IMR-90 (cell line): ENCODE measurements around the gene GCK. TPM values are rescaled to one million over a fixed set of nuclear protein-coding genes. Genes with fewer than 3 reads are reported as not detected.

Experiments
- ATAC-seq: fragments of 200-7000 bp; cut with Tn5 transposase; 2 replicates; pipeline ENCODE4 v1.9.1; 2020; ENCODE audit warnings: low read depth, mild to moderate bottlenecking, moderate library complexity
- BruUV-seq: library from RNA; stranded (reverse); fragments of 400-500 nt; replicated peaks from 2 replicates; lab custom pipeline; 2021; lab: Mats Ljungman, UMichigan
- CTCF ChIA-PET: fragments of 300-600 bp; formaldehyde crosslinking; extraction: SDS; loops from one replicate; lab custom pipeline; 2021; ENCODE audit warnings: antibody characterized with exemption; lab: Yijun Ruan, JAX
- POLR2A ChIA-PET: fragments of 300-600 bp; sonication (Branson Sonifier 250); formaldehyde crosslinking; loops from one replicate; lab custom pipeline; 2022; ENCODE audit warnings: antibody characterized with exemption; ENCODE audit not compliant: unreplicated experiment; lab: Charles Lee
- DNase-seq: peaks from one replicate; pipeline ENCODE4 v3.0.0; 2013
- H2AFZ ChIP-seq: replicated peaks from 2 replicates; pipeline ENCODE3; 2013; ENCODE audit warnings: low read length, mild to moderate bottlenecking; ENCODE audit not compliant: poor library complexity
- H2AK5ac ChIP-seq: 2 replicates; pipeline ENCODE4 v1.6.1; 2013; ENCODE audit warnings: low read depth, low read length, inconsistent platforms
- H2AK9ac ChIP-seq: replicated peaks from 2 replicates; pipeline ENCODE3; 2013; ENCODE audit warnings: mild to moderate bottlenecking, low read depth, low read length, moderate library complexity; ENCODE audit not compliant: poor library complexity
- H2BK120ac ChIP-seq: 2 replicates; pipeline ENCODE4 v1.6.1; 2013; ENCODE audit warnings: low read depth, low read length, inconsistent platforms
- H2BK15ac ChIP-seq: 3 replicates; pipeline ENCODE4 v1.6.1; 2013; ENCODE audit warnings: low read depth, low read length, inconsistent platforms
- H2BK20ac ChIP-seq: 2 replicates; pipeline ENCODE4 v1.6.1; 2013; ENCODE audit warnings: low read depth, mild to moderate bottlenecking, inconsistent platforms, low read length, moderate library complexity
- H2BK5ac ChIP-seq: 2 replicates; pipeline ENCODE4 v1.6.1; 2013; ENCODE audit warnings: mild to moderate bottlenecking, low read depth, low read length, inconsistent platforms; ENCODE audit not compliant: poor library complexity, severe bottlenecking
- H3K14ac ChIP-seq: replicated peaks from 2 replicates; pipeline ENCODE4 v1.6.1; 2013; ENCODE audit warnings: low read depth, low read length, inconsistent platforms
- H3K18ac ChIP-seq: 2 replicates; pipeline ENCODE4 v1.6.1; 2013; ENCODE audit warnings: low read depth, low read length, control low read depth
- H3K23ac ChIP-seq: 2 replicates; pipeline ENCODE4 v1.6.1; 2013; ENCODE audit warnings: low read depth, low read length, inconsistent platforms
- H3K27ac ChIP-seq: 2 replicates; pipeline ENCODE4 v1.5.1; 2013; ENCODE audit warnings: mild to moderate bottlenecking, control low read depth, low read length; ENCODE audit not compliant: insufficient read depth
- H3K27me3 ChIP-seq: 2 replicates; pipeline ENCODE4 v1.6.1; 2013; ENCODE audit warnings: low read length; ENCODE audit not compliant: control insufficient read depth, insufficient read depth
- H3K36me3 ChIP-seq: 2 replicates; pipeline ENCODE4 v1.6.1; 2013; ENCODE audit warnings: low read length, mixed read lengths; ENCODE audit not compliant: control insufficient read depth, insufficient read depth
- H3K4ac ChIP-seq: 2 replicates; pipeline ENCODE4 v1.6.1; 2013; ENCODE audit warnings: low read depth, low read length, inconsistent platforms
- H3K4me1 ChIP-seq: 2 replicates; pipeline ENCODE4 v1.6.1; 2013; ENCODE audit warnings: low read length, mixed read lengths; ENCODE audit not compliant: control insufficient read depth, insufficient read depth
- H3K4me2 ChIP-seq: 2 replicates; pipeline ENCODE4 v1.6.1; 2013; ENCODE audit warnings: low read depth, mild to moderate bottlenecking, control low read depth, low read length, moderate library complexity
- H3K4me3 ChIP-seq: 2 replicates; pipeline ENCODE4 v1.5.1; 2013; ENCODE audit warnings: low read depth, mild to moderate bottlenecking, control low read depth, low read length, moderate library complexity; ENCODE audit not compliant: insufficient read depth
- H3K56ac ChIP-seq: 2 replicates; pipeline ENCODE4 v1.6.1; 2013; ENCODE audit warnings: low read length, inconsistent platforms; ENCODE audit not compliant: insufficient read depth; ENCODE audit errors: extremely low read depth
- H3K79me1 ChIP-seq, 2 experiments: 2 replicates each; pipeline ENCODE4 v1.6.1; 2013; ENCODE audit warnings: low read length in 2 of 2, inconsistent platforms in 1 of 2, low read depth in 1 of 2
- H3K9ac ChIP-seq: 2 replicates; pipeline ENCODE4 v1.6.1; 2013; ENCODE audit warnings: low read depth, low read length, control low read depth
- H3K9me1 ChIP-seq: 2 replicates; pipeline ENCODE4 v1.6.1; 2013; ENCODE audit warnings: low read length, inconsistent platforms; ENCODE audit not compliant: insufficient read depth
- H3K9me3 ChIP-seq: 2 replicates; pipeline ENCODE4 v1.6.1; 2013; ENCODE audit warnings: low read length; ENCODE audit not compliant: control insufficient read depth, insufficient read depth
- H4K20me1 ChIP-seq: 2 replicates; pipeline ENCODE4 v1.6.1; 2013; ENCODE audit warnings: low read length, inconsistent platforms; ENCODE audit not compliant: insufficient read depth
- H4K5ac ChIP-seq: 2 replicates; pipeline ENCODE4 v1.6.1; 2013; ENCODE audit warnings: mild to moderate bottlenecking, low read depth, low read length, control low read depth
- H4K8ac ChIP-seq, 2 experiments: 2 replicates each; pipeline ENCODE4 v1.6.1; 2013; ENCODE audit warnings: low read depth in 2 of 2, low read length in 2 of 2, control low read depth in 1 of 2, inconsistent platforms in 1 of 2
- H4K91ac ChIP-seq: 2 replicates; pipeline ENCODE4 v1.6.1; 2013; ENCODE audit warnings: low read depth, low read length, inconsistent platforms; ENCODE audit not compliant: insufficient read depth
- BHLHE40 ChIP-seq: fragments of 150-350 bp; IDR thresholded peaks from 2 replicates; pipeline ENCODE4 v1.6.1; 2016; ENCODE audit warnings: mild to moderate bottlenecking, low read depth, low read length
- CEBPB ChIP-seq: IDR thresholded peaks from 2 replicates; pipeline ENCODE4 v1.6.1; 2012; ENCODE audit warnings: low read depth, low read length, improper control_type of control experiment
- CHD1 ChIP-seq: IDR thresholded peaks from 2 replicates; pipeline ENCODE4 v1.6.1; 2012; ENCODE audit warnings: low read depth, low read length, improper control_type of control experiment
- FOS ChIP-seq: fragments of 150-350 bp; IDR thresholded peaks from 2 replicates; pipeline ENCODE4 v1.6.1; 2016; ENCODE audit warnings: low read depth, low read length
- MAFK ChIP-seq: IDR thresholded peaks from 2 replicates; pipeline ENCODE4 v1.6.1; 2012; ENCODE audit warnings: low read depth, low read length, improper control_type of control experiment
- MAZ ChIP-seq: IDR thresholded peaks from 2 replicates; pipeline ENCODE4 v1.6.1; 2012; ENCODE audit warnings: low read depth, mild to moderate bottlenecking, low read length, improper control_type of control experiment, moderate library complexity, borderline replicate concordance
- MXI1 ChIP-seq: IDR thresholded peaks from 2 replicates; pipeline ENCODE4 v1.6.1; 2012; ENCODE audit warnings: low read depth, mild to moderate bottlenecking, low read length, moderate library complexity, borderline replicate concordance
- NFE2L2 ChIP-seq: fragments of 150-350 bp; IDR thresholded peaks from 2 replicates; pipeline ENCODE4 v1.6.1; 2016; ENCODE audit warnings: low read depth, mild to moderate bottlenecking, low read length
- POLR2A ChIP-seq: IDR thresholded peaks from 2 replicates; pipeline ENCODE4 v1.6.1; 2012; ENCODE audit warnings: mild to moderate bottlenecking, low read depth, low read length
- RAD21 ChIP-seq: IDR thresholded peaks from 2 replicates; pipeline ENCODE4 v1.6.1; 2012; ENCODE audit warnings: low read length, improper control_type of control experiment
- RCOR1 ChIP-seq: IDR thresholded peaks from 2 replicates; pipeline ENCODE4 v1.6.1; 2012; ENCODE audit warnings: mild to moderate bottlenecking, low read length, improper control_type of control experiment; ENCODE audit not compliant: insufficient replicate concordance
- RFX5 ChIP-seq: IDR thresholded peaks from 2 replicates; pipeline ENCODE4 v1.8.0; 2012; ENCODE audit warnings: low read depth, mild to moderate bottlenecking, low read length, moderate library complexity
- SMC3 ChIP-seq: fragments of 150-350 bp; IDR thresholded peaks from 2 replicates; pipeline ENCODE4 v1.6.1; 2016; ENCODE audit warnings: low read depth, mild to moderate bottlenecking, antibody characterized with exemption, low read length, moderate library complexity
- WGBS, 2 experiments: methylation state at CpG; one replicate each; pipeline versions ENCODE4 v1.1.5 to v1.1.7; 2013; ENCODE audit warnings: missing lambda C conversion rate in 2 of 2; ENCODE audit not compliant: insufficient read length in 1 of 2; ENCODE audit errors: extremely low coverage in 2 of 2; 5-methylcytosine and 5-hydroxymethylcytosine counted together
- dilution Hi-C: fragments of 300-500 bp; cut with HindIII; formaldehyde crosslinking; loops from one replicate; pipeline ENCODE4 v1.14.3; 2018; ENCODE audit warnings: low sequenced_read_pairs; ENCODE audit not compliant: unreplicated experiment
- in situ Hi-C: fragments of 300-500 bp; cut with MboI; formaldehyde crosslinking; loops from 3 replicates; pipeline ENCODE4 v1.14.3; 2019; ENCODE audit warnings: low sequenced_read_pairs, inconsistent platforms, mixed read lengths
- intact Hi-C: fragments of 100-400 bp; cut with micrococcal nuclease; formaldehyde crosslinking; loops from 2 replicates; pipeline ENCODE4 v1.10.0; 2022
- polyA plus RNA-seq, 3 experiments: library from polyadenylated mRNA; depleted of rRNA; stranded (reverse); fragments of >200 nt; gene quantifications; 2 replicates each; pipeline ENCODE4 v1.2.3, GENCODE V29; 2012; ENCODE audit warnings: low replicate concordance in 1 of 3
- total RNA-seq: library from RNA; depleted of rRNA; stranded (reverse); fragments of >200 nt; gene quantifications from 2 replicates; pipeline ENCODE4 v1.2.3, GENCODE V29; 2012
- TF ChIP-seq, protein P1 (sequence below): fragments of 150-350 bp; IDR thresholded peaks from 2 replicates; pipeline ENCODE4 v1.6.1; 2016; ENCODE audit warnings: low read depth, mild to moderate bottlenecking, low read length, moderate library complexity, borderline replicate concordance
- TF ChIP-seq, protein P2 (sequence below): conservative IDR thresholded peaks from 2 replicates; pipeline ENCODE4 v1.5.1; 2012; ENCODE audit warnings: mild to moderate bottlenecking, low read depth, low read length, improper control_type of control experiment
- TF ChIP-seq, protein P3 (sequence below): fragments of 150-350 bp; IDR thresholded peaks from 2 replicates; pipeline ENCODE4 v1.6.1; 2017; ENCODE audit warnings: mild to moderate bottlenecking, antibody characterized with exemption, low read length, low read depth

The GCK gene
- total and polyA plus RNA-seq, 2 of the 4 experiments (the other 2 are of a cell fraction), result 0.14 to 0.18 TPM

DNA sequence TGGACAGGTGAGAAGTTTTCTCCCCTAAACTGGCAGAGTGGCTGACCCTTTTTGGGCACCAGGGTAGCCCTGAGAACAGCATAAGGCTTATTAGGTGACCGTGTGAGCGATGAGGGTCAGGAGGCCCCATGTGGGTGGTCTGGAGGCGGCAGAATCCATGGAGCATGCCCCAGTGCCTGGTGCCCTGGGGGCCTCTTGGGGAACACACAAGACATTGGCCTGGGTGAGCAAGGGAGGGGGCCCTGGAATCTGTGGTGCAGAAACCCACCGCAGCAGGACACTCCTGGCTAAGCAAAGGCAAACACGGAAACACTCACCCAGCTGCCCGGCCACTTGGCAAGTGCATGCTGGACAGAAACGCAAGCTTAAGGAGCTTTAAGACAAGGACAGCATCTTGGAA lies 41.0 kb upstream of the GCK start:
- no peak overlapping the region for H4K8ac ChIP-seq
- no peak overlapping the region for H2BK5ac ChIP-seq
- H3K4me3 ChIP-seq, result no peak overlapping the region
- H3K4ac ChIP-seq, result no peak overlapping the region
- H3K9me1 ChIP-seq, result no peaks in the 10 kb centered on the region
- no peak overlapping the region for H2AK5ac ChIP-seq
- H2BK20ac ChIP-seq, result no peak overlapping the region
- DNase-seq, result no peak
- BruUV-seq, result no TSS peak
- ATAC-seq, result no peak
- H2BK120ac ChIP-seq, result no peak overlapping the region
- H3K4me1 ChIP-seq, result no peaks in the 10 kb centered on the region
- in situ Hi-C loops, result no loop called here
- no peak overlapping the region for H3K56ac ChIP-seq
- CTCF ChIA-PET, result no interaction called here
- dilution Hi-C loops, result no loop called here
- H3K4me2 ChIP-seq, result no peak overlapping the region
- no peak overlapping the region for H2AFZ ChIP-seq
- no peaks in the 10 kb centered on the region for H3K36me3 ChIP-seq
- H2AK9ac ChIP-seq, result no peak overlapping the region
- peaks cover 47% of the 10 kb centered on the region for H3K27me3 ChIP-seq
- intact Hi-C loops, result no loop called here
- WGBS, 2 experiments, result 52% methylated on average over 4 of the region's 7 CpGs; no CpG with 5 or more reads in 1 of the 2 experiments
- no peak for TF ChIP-seq RFX5
- TF ChIP-seq, protein P1, sequence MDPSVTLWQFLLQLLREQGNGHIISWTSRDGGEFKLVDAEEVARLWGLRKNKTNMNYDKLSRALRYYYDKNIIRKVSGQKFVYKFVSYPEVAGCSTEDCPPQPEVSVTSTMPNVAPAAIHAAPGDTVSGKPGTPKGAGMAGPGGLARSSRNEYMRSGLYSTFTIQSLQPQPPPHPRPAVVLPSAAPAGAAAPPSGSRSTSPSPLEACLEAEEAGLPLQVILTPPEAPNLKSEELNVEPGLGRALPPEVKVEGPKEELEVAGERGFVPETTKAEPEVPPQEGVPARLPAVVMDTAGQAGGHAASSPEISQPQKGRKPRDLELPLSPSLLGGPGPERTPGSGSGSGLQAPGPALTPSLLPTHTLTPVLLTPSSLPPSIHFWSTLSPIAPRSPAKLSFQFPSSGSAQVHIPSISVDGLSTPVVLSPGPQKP, result no peak
- no peak for TF ChIP-seq RCOR1
- no peak for TF ChIP-seq FOS
- TF ChIP-seq CEBPB, result no peak
- no peak for TF ChIP-seq POLR2A
- TF ChIP-seq MAFK, result no peak
- no peak for TF ChIP-seq MXI1
- TF ChIP-seq, protein P2, sequence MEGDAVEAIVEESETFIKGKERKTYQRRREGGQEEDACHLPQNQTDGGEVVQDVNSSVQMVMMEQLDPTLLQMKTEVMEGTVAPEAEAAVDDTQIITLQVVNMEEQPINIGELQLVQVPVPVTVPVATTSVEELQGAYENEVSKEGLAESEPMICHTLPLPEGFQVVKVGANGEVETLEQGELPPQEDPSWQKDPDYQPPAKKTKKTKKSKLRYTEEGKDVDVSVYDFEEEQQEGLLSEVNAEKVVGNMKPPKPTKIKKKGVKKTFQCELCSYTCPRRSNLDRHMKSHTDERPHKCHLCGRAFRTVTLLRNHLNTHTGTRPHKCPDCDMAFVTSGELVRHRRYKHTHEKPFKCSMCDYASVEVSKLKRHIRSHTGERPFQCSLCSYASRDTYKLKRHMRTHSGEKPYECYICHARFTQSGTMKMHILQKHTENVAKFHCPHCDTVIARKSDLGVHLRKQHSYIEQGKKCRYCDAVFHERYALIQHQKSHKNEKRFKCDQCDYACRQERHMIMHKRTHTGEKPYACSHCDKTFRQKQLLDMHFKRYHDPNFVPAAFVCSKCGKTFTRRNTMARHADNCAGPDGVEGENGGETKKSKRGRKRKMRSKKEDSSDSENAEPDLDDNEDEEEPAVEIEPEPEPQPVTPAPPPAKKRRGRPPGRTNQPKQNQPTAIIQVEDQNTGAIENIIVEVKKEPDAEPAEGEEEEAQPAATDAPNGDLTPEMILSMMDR, result no peak
- TF ChIP-seq, protein P3, sequence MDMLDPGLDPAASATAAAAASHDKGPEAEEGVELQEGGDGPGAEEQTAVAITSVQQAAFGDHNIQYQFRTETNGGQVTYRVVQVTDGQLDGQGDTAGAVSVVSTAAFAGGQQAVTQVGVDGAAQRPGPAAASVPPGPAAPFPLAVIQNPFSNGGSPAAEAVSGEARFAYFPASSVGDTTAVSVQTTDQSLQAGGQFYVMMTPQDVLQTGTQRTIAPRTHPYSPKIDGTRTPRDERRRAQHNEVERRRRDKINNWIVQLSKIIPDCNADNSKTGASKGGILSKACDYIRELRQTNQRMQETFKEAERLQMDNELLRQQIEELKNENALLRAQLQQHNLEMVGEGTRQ, result no peak
- no peak for TF ChIP-seq MAZ
- no peak for TF ChIP-seq SMC3
- no peak for TF ChIP-seq BHLHE40
- no peak for TF ChIP-seq RAD21
- TF ChIP-seq CHD1, result no peak
- TF ChIP-seq NFE2L2, result no peak
- no peaks in the 10 kb centered on the region for H3K79me1 ChIP-seq
- no peak overlapping the region for H3K14ac ChIP-seq
- H3K9ac ChIP-seq, result no peak overlapping the region
- no peak overlapping the region for H3K27ac ChIP-seq
- POLR2A ChIA-PET, result no interaction called here
- H3K23ac ChIP-seq, result no peak overlapping the region
- no peak overlapping the region for H4K5ac ChIP-seq
- H4K20me1 ChIP-seq, result no peaks in the 10 kb centered on the region
- H3K9me3 ChIP-seq, result no peaks in the 10 kb centered on the region
- H4K91ac ChIP-seq, result no peak overlapping the region
- H3K18ac ChIP-seq, result no peak overlapping the region
- no peak overlapping the region for H2BK15ac ChIP-seq
